Measurements from ENCODE around the gene RPP30. TPM values are rescaled to one million over a fixed set of nuclear protein-coding genes. Genes with fewer than 3 reads are reported as not detected.
"Not testable (repeated sequence)": the region's sequence is repeated elsewhere in the genome, so short reads cannot be mapped to it uniquely, and the experiment has no call there.

The RPP30 gene
- total and polyA plus RNA-seq, 2 donors from 2014 or later = 26.5 to 42.9 TPM

- H3K4me3 ChIP-seq (ENCODE audit: low read length in 3 of 3) = no peak overlapping the region
- no peaks in the 10 kb centered on the region for H3K9me3 ChIP-seq (ENCODE audit: control insufficient read depth in 2 of 3, insufficient read depth in 1 of 3, low read length in 3 of 3)
- intact Hi-C loops (cut with DNase I) = no loop called here
- H3K4me1 ChIP-seq (ENCODE audit: control insufficient read depth in 2 of 3, insufficient read depth in 2 of 3, low read depth in 1 of 3, low read length in 3 of 3) = no peaks in the 10 kb centered on the region
- H3K27ac ChIP-seq (ENCODE audit: low read depth in 2 of 2, low read length in 2 of 2) = no peak overlapping the region
- TF ChIP-seq CTCF (IDR thresholded peaks at IDR 0.05; ENCODE audit: borderline replicate concordance, extremely low read depth, insufficient read depth) = no peak
- no peak overlapping the region for H3K9ac ChIP-seq (ENCODE audit: low read length in 3 of 3)
- H3K27me3 ChIP-seq (ENCODE audit: control insufficient read depth, insufficient read depth, low read length) = no peaks in the 10 kb centered on the region
- no peaks in the 10 kb centered on the region for H3K36me3 ChIP-seq (ENCODE audit: control insufficient read depth in 2 of 3, insufficient read depth in 3 of 3, low read length in 3 of 3)
- FAIRE-seq (no peak), DNase-seq (no peak)
These were observed 67.3 kb downstream of the RPP30 start for GRCh38 chr10:90939116-90939515.

DNA sequence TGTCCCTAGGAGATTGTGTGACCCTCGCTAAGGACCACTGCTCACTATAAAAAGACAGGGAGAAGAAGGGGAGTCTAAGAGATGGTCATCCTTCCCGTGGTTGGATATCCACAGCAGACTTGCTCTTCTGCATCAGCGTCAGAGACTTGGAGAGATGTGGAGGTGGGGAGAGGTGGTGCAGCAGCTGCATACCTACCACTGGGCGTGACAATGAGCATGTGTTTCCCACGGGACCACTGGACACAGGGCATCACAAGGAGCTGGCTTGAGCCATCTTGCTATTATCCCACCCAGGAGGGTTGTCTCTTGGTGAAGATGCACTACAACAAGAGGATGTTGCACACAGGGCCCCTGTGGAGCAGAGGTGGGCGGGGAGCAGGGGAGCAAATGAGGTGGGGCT is 67.9 kb downstream of the RPP30 start:
- intact Hi-C loops (cut with DNase I) = no loop called here
- no peaks in the 10 kb centered on the region for H3K9me3 ChIP-seq (ENCODE audit: control insufficient read depth in 2 of 3, insufficient read depth in 1 of 3, low read length in 3 of 3)
- H3K27ac ChIP-seq (ENCODE audit: low read depth in 2 of 2, low read length in 2 of 2) = no peak overlapping the region
- H3K9ac ChIP-seq (ENCODE audit: low read length in 3 of 3) = no peak overlapping the region
- no peaks in the 10 kb centered on the region for H3K4me1 ChIP-seq (ENCODE audit: control insufficient read depth in 2 of 3, insufficient read depth in 2 of 3, low read depth in 1 of 3, low read length in 3 of 3)
- H3K36me3 ChIP-seq (ENCODE audit: control insufficient read depth in 2 of 3, insufficient read depth in 3 of 3, low read length in 3 of 3) = no peaks in the 10 kb centered on the region
- TF ChIP-seq CTCF (IDR thresholded peaks at IDR 0.05; ENCODE audit: borderline replicate concordance, extremely low read depth, insufficient read depth) = no peak
- H3K4me3 ChIP-seq (ENCODE audit: low read length in 3 of 3) = no peak overlapping the region
- H3K27me3 ChIP-seq (ENCODE audit: control insufficient read depth, insufficient read depth, low read length) = no peaks in the 10 kb centered on the region
- DNase-seq = no peak
- FAIRE-seq = no peak

DNA sequence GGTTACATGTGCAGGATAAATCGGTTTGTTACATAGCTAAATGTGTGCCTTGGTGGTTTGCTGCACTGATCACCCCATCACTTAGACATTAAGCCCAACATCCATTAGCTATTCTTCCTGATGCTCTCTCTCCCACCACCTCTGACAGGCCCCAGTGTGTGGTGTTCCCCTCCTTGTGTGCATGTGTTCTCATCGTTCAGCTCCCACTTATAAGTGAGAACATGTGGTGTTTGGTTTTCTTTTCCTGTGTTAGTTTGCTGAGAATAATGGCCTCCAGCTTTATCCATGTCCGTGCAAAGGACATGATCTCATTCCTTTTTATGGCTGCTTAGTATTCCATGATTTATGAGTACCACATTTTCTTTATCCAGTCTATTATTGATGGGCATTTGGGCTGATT is 71.2 kb downstream of the RPP30 start:
- H3K27ac ChIP-seq (ENCODE audit: low read depth in 2 of 2, low read length in 2 of 2); FAIRE-seq; H3K9me3 ChIP-seq (ENCODE audit: control insufficient read depth in 2 of 3, insufficient read depth in 1 of 3, low read length in 3 of 3); DNase-seq; H3K27me3 ChIP-seq (ENCODE audit: control insufficient read depth, insufficient read depth, low read length); H3K36me3 ChIP-seq (ENCODE audit: control insufficient read depth in 2 of 3, insufficient read depth in 3 of 3, low read length in 3 of 3); H3K9ac ChIP-seq (ENCODE audit: low read length in 3 of 3); H3K4me1 ChIP-seq (ENCODE audit: control insufficient read depth in 2 of 3, insufficient read depth in 2 of 3, low read depth in 1 of 3, low read length in 3 of 3); intact Hi-C loops (cut with DNase I); H3K4me3 ChIP-seq (ENCODE audit: low read length in 3 of 3): not testable (repeated sequence)

DNA sequence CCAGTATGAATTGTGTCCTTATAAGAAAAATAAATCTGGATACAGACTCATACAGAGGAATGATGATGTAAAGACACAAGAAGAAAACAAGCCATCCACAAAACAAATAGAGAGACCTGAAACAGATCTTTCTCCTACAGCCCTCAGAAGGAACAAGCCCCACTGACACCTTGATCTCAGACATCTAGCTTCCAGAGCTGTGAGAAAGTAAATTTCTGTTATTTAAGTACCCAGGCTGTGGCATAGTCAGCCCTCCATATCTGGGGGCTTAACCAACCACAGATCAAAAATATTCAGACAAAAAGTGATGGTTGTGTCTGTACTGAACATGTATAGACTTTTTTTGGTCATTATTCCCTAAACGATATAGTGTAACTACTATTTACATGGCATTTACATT is 73.0 kb downstream of the RPP30 start:
- intact Hi-C loops (cut with DNase I) = no loop called here
- FAIRE-seq (no peak), DNase-seq (no peak)
- Histone ChIP-seq H3K27me3 (ENCODE audit: control insufficient read depth, insufficient read depth, low read length) (no peaks in the 10 kb centered on the region), H3K27ac (ENCODE audit: low read depth in 2 of 2, low read length in 2 of 2) (no peak overlapping the region), H3K9me3 (ENCODE audit: control insufficient read depth in 2 of 3, insufficient read depth in 1 of 3, low read length in 3 of 3) (no peaks in the 10 kb centered on the region), H3K4me1 (ENCODE audit: control insufficient read depth in 2 of 3, insufficient read depth in 2 of 3, low read depth in 1 of 3, low read length in 3 of 3) (no peaks in the 10 kb centered on the region), H3K9ac (ENCODE audit: low read length in 3 of 3) (no peak overlapping the region), H3K36me3 (ENCODE audit: control insufficient read depth in 2 of 3, insufficient read depth in 3 of 3, low read length in 3 of 3) (no peaks in the 10 kb centered on the region), H3K4me3 (ENCODE audit: low read length in 3 of 3) (no peak overlapping the region)
- TF ChIP-seq CTCF (IDR thresholded peaks at IDR 0.05; ENCODE audit: borderline replicate concordance, extremely low read depth, insufficient read depth) = no peak
